GM12892 (cell line): ENCODE measurements around the gene MYCBPAP.

Experiments
- POLR2A ChIP-seq: IDR thresholded peaks from 2 replicates; pipeline ENCODE4 v1.6.1; 2011; ENCODE audit warnings: low read depth, low read length, control low read depth
- POLR2AphosphoS5 ChIP-seq: IDR thresholded peaks from 2 replicates; pipeline ENCODE4 v1.6.1; 2011; ENCODE audit warnings: low read depth, low read length, control low read depth
- TAF1 ChIP-seq: IDR thresholded peaks from 2 replicates; pipeline ENCODE4 v1.6.1; 2011; ENCODE audit warnings: low read depth, mild to moderate bottlenecking, control low read depth, low read length, borderline replicate concordance

DNA sequence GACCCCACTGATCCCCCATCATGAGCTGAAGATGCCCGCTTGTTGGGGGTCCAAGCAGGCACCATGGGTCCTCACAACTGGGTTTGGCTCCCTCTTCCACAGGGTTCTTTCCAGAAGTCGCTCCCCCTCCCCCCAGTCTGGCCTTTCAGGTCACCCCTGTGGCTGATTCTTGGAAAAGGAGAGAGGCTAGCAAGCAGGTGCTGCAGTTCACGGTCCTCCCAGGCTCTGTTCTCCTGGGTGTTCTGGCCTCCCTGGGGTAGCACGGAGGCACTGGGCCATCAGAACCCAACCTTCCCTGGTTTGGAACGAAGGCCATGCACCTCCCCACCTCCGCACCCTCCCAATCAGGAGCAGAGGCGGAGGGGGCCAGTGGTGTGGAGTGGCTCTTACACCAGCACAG lies 71.2 kb downstream of the MYCBPAP start:
- no peak for TF ChIP-seq POLR2AphosphoS5
- no peak for TF ChIP-seq POLR2A
- no peak for TF ChIP-seq TAF1
